Measurements from ENCODE around the gene MYO1D.

GRCh38 chr17:32492264-32492589, 384.7 kb downstream of the MYO1D start:
- TF ChIP-seq CTCF (IDR thresholded peaks at IDR 0.05): no peak
- TF ChIP-seq POLR2AphosphoS5 (IDR thresholded peaks at IDR 0.05; ENCODE audit: low read depth, low read length): no peak
- no peak for TF ChIP-seq REST (IDR thresholded peaks at IDR 0.05; ENCODE audit: insufficient read depth in 1 of 2, low read depth in 2 of 2, low read length in 1 of 2)
- no peak for TF ChIP-seq TCF7L2 (IDR thresholded peaks at IDR 0.05; ENCODE audit: low read depth, low read length)

Data from Panc1 (cell line).